Activated CD4-positive, alpha-beta T cell treated with anti-CD3 and anti-CD28 coated beads, Interleukin-2, amount 10 ng/mL, durations not matched to agents 7 days and 5 days (primary cell): Measurements from ENCODE around the gene TCEANC2. TPM values are rescaled to one million over a fixed set of nuclear protein-coding genes. Genes with fewer than 3 reads are reported as not detected.
"Not testable (repeated sequence)": the region's sequence is repeated elsewhere in the genome, so short reads cannot be mapped to it uniquely, and the experiment has no call there.

Experiments used
- CTCF ChIA-PET: fragments of 350-600 bp; sonication (Branson Sonifier 250); formaldehyde crosslinking; loops from one replicate; lab custom pipeline; 2021; ENCODE audit warnings: antibody characterized with exemption; lab: Charles Lee
- POLR2A ChIA-PET: fragments of 350-600 bp; sonication (Branson Sonifier 250); formaldehyde crosslinking; loops from one replicate; lab custom pipeline; 2021; ENCODE audit warnings: antibody characterized with exemption; lab: Charles Lee
- DNase-seq: peaks from one replicate; pipeline ENCODE4 v3.0.0-alpha.2; 2020
- H3K27ac Mint-ChIP-seq: one replicate; pipeline ENCODE4 v1.8.0; 2021; ENCODE audit warnings: mild to moderate bottlenecking, moderate library complexity, mixed read lengths
- H3K27me3 Mint-ChIP-seq: one replicate; pipeline ENCODE4 v1.8.0; 2021; ENCODE audit warnings: mixed read lengths
- H3K36me3 Mint-ChIP-seq: one replicate; pipeline ENCODE4 v1.8.0; 2021; ENCODE audit warnings: low read depth, mixed read lengths
- H3K4me1 Mint-ChIP-seq: one replicate; pipeline ENCODE4 v1.8.0; 2021; ENCODE audit warnings: mixed read lengths
- H3K4me3 Mint-ChIP-seq: one replicate; pipeline ENCODE4 v1.8.0; 2021; ENCODE audit warnings: mild to moderate bottlenecking, moderate library complexity, mixed read lengths
- H3K9me3 Mint-ChIP-seq: one replicate; pipeline ENCODE4 v1.8.0; 2021; ENCODE audit warnings: mixed read lengths
- total RNA-seq, 2 experiments: library from RNA; stranded (reverse); gene quantifications; one replicate each; pipeline ENCODE4 v1.2.3, GENCODE V29; 2021

The TCEANC2 gene
- total RNA-seq, 2 experiments from 2014 or later = 13.5 to 14.9 TPM

GRCh38 chr1:54046671-54047383, 6.6 kb upstream of the TCEANC2 start:
- no peak overlapping the region for H3K27ac Mint-ChIP-seq
- ChIA-PET CTCF (no interaction called here), POLR2A (no interaction called here)
- H3K4me3 Mint-ChIP-seq = no peak overlapping the region
- H3K27me3 Mint-ChIP-seq = no peaks in the 10 kb centered on the region
- DNase-seq = no peak
- H3K36me3 Mint-ChIP-seq = peaks cover 35% of the 10 kb centered on the region
- no peaks in the 10 kb centered on the region for H3K9me3 Mint-ChIP-seq
- peaks cover 33% of the 10 kb centered on the region for H3K4me1 Mint-ChIP-seq

GRCh38 chr1:54047384-54048305, 5.8 kb upstream of the TCEANC2 start:
- no peak for DNase-seq
- Mint-ChIP-seq H3K9me3 (no peaks in the 10 kb centered on the region), H3K4me1 (peaks cover 33% of the 10 kb centered on the region), H3K27me3 (no peaks in the 10 kb centered on the region), H3K4me3 (no peak overlapping the region), H3K36me3 (peaks cover 27% of the 10 kb centered on the region), H3K27ac (no peak overlapping the region)
- ChIA-PET POLR2A (no interaction called here), CTCF (interaction anchor here (0.6 to 1.8 kb wide), 2 partner anchors 15 to 33 kb away, joined by 3 to 4 read pairs; no protein-coding TSS in a partner anchor)

- H3K36me3 Mint-ChIP-seq = peaks cover 12% of the 10 kb centered on the region
- H3K4me3 Mint-ChIP-seq, CTCF ChIA-PET, H3K9me3 Mint-ChIP-seq, H3K27ac Mint-ChIP-seq, H3K27me3 Mint-ChIP-seq, DNase-seq: not testable (repeated sequence)
- POLR2A ChIA-PET = interaction anchor here (0.7 kb wide), 1 partner anchor 11 kb away, joined by 5 read pairs; no protein-coding TSS in a partner anchor
- H3K4me1 Mint-ChIP-seq = peaks cover 41% of the 10 kb centered on the region
Measured at GRCh38 chr1:54050435-54050834, 3.0 kb upstream of the TCEANC2 start.

- H3K27me3 Mint-ChIP-seq = no peaks in the 10 kb centered on the region
- no peak overlapping the region for H3K27ac Mint-ChIP-seq
- no peak for DNase-seq
- peaks cover 44% of the 10 kb centered on the region for H3K4me1 Mint-ChIP-seq
- H3K4me3 Mint-ChIP-seq = no peak overlapping the region
- CTCF ChIA-PET = interaction anchor here (1.4 to 2.6 kb wide), 2 partner anchors 9 to 12 kb away, joined by 5 to 8 read pairs; no protein-coding TSS in a partner anchor
- H3K36me3 Mint-ChIP-seq = peaks cover 13% of the 10 kb centered on the region
- H3K9me3 Mint-ChIP-seq = no peaks in the 10 kb centered on the region
- POLR2A ChIA-PET = interaction anchor here (0.5 kb wide), 1 partner anchor 11 kb away, joined by 4 read pairs; no protein-coding TSS in a partner anchor
Measured at GRCh38 chr1:54051933-54052430, 1.4 kb upstream of the TCEANC2 start.

- Mint-ChIP-seq H3K4me1 (peaks cover 41% of the 10 kb centered on the region), H3K4me3 (no peak overlapping the region), H3K36me3 (peaks cover 14% of the 10 kb centered on the region), H3K27me3 (no peaks in the 10 kb centered on the region), H3K27ac (no peak overlapping the region), H3K9me3 (no peaks in the 10 kb centered on the region)
- ChIA-PET POLR2A (interaction anchor here (0.6 kb wide), 1 partner anchor 82 kb away, joined by 3 read pairs; no protein-coding TSS in a partner anchor), CTCF (interaction anchor here (1.4 to 2.6 kb wide), 2 partner anchors 10 to 13 kb away, joined by 5 to 8 read pairs; no protein-coding TSS in a partner anchor)
- DNase-seq = peak; percentile 55
Measured at GRCh38 chr1:54052431-54052933, 926 bp upstream of the TCEANC2 start.

- H3K9me3 Mint-ChIP-seq = no peaks in the 10 kb centered on the region
- no peak overlapping the region for H3K4me3 Mint-ChIP-seq
- peaks cover 24% of the 10 kb centered on the region for H3K36me3 Mint-ChIP-seq
- ChIA-PET CTCF (no interaction called here), POLR2A (no interaction called here)
- H3K27ac Mint-ChIP-seq = no peak overlapping the region
- peaks cover 41% of the 10 kb centered on the region for H3K4me1 Mint-ChIP-seq
- H3K27me3 Mint-ChIP-seq = no peaks in the 10 kb centered on the region
- DNase-seq = peak; percentile 26
Measured at GRCh38 chr1:54053745-54054437, 483 bp downstream of the TCEANC2 start.

GRCh38 chr1:54054438-54054749, 986 bp downstream of the TCEANC2 start:
- Mint-ChIP-seq H3K4me3 (no peak overlapping the region), H3K27ac (no peak overlapping the region), H3K36me3 (peaks cover 27% of the 10 kb centered on the region), H3K9me3 (no peaks in the 10 kb centered on the region), H3K27me3 (no peaks in the 10 kb centered on the region), H3K4me1 (peaks cover 40% of the 10 kb centered on the region)
- ChIA-PET POLR2A (no interaction called here), CTCF (no interaction called here)
- DNase-seq = no peak

- ChIA-PET CTCF (no interaction called here), POLR2A (no interaction called here)
- Mint-ChIP-seq H3K4me1 (no peaks in the 10 kb centered on the region), H3K36me3 (peaks cover 14% of the 10 kb centered on the region), H3K4me3 (no peak overlapping the region), H3K9me3 (no peaks in the 10 kb centered on the region), H3K27ac (no peak overlapping the region), H3K27me3 (no peaks in the 10 kb centered on the region)
- no peak for DNase-seq
Measured at GRCh38 chr1:54064299-54064698, 10.9 kb downstream of the TCEANC2 start.

- Mint-ChIP-seq H3K9me3 (no peaks in the 10 kb centered on the region), H3K36me3 (peaks cover 18% of the 10 kb centered on the region), H3K27ac (no peak overlapping the region), H3K4me1 (no peaks in the 10 kb centered on the region), H3K4me3 (no peak overlapping the region), H3K27me3 (no peaks in the 10 kb centered on the region)
- ChIA-PET CTCF (no interaction called here), POLR2A (no interaction called here)
- no peak for DNase-seq
Measured at GRCh38 chr1:54069791-54070170, 16.4 kb downstream of the TCEANC2 start.

- Mint-ChIP-seq H3K36me3 (peaks cover 14% of the 10 kb centered on the region), H3K27ac (no peak overlapping the region), H3K4me3 (no peak overlapping the region), H3K4me1 (no peaks in the 10 kb centered on the region), H3K27me3 (no peaks in the 10 kb centered on the region), H3K9me3 (no peaks in the 10 kb centered on the region)
- DNase-seq = no peak
- CTCF ChIA-PET = interaction anchor here (1.2 kb wide), 1 partner anchor 337 kb away, joined by 3 read pairs; no protein-coding TSS in a partner anchor
- POLR2A ChIA-PET = no interaction called here
Measured at GRCh38 chr1:54070171-54070837, 16.9 kb downstream of the TCEANC2 start.

GRCh38 chr1:54077359-54077758, 24.0 kb downstream of the TCEANC2 start:
- no peak for DNase-seq
- Mint-ChIP-seq H3K9me3 (no peaks in the 10 kb centered on the region), H3K4me1 (peaks cover 7% of the 10 kb centered on the region), H3K36me3 (peaks cover 4% of the 10 kb centered on the region), H3K4me3 (no peak overlapping the region), H3K27me3 (no peaks in the 10 kb centered on the region), H3K27ac (no peak overlapping the region)
- ChIA-PET CTCF (interaction anchor here (1.1 kb wide), 2 partner anchors 48 to 413 kb away, joined by 3 read pairs; no protein-coding TSS in a partner anchor), POLR2A (interaction anchor here (0.6 kb wide), 1 partner anchor 493 kb away, joined by 3 read pairs; no protein-coding TSS in a partner anchor)
